H1 (cell line): ENCODE measurements around the gene MTARC2. TPM values are rescaled to one million over a fixed set of nuclear protein-coding genes. Genes with fewer than 3 reads are reported as not detected.

Experiments used
- CTCF ChIA-PET: fragments of 300-600 bp; sonication (Branson Sonifier 250); formaldehyde crosslinking; loops from one replicate; lab custom pipeline; 2021; ENCODE audit not compliant: partially characterized antibody; lab: Charles Lee
- POLR2A ChIA-PET: fragments of 300-600 bp; sonication (Branson Sonifier 250); formaldehyde crosslinking; loops from one replicate; lab custom pipeline; 2021; ENCODE audit warnings: inconsistent platforms; ENCODE audit not compliant: partially characterized antibody; lab: Charles Lee
- DNase-seq, 2 experiments: peaks; one replicate each; pipeline versions ENCODE4 v3.0.0 to v3.0.0-alpha.2; 2010 to 2022; ENCODE audit warnings: low spot score in 2 of 2, low read depth in 1 of 2, mixed read lengths in 1 of 2
- FAIRE-seq: peaks from 2 replicates; lab custom pipeline; 2011; peaks lifted over from hg19 to GRCh38; lab: Jason Lieb, UNC
- H2AFZ ChIP-seq: 2 replicates; pipeline ENCODE4 v1.8.1; 2012; ENCODE audit warnings: low read length, inconsistent platforms
- H2AK5ac ChIP-seq: 2 replicates; pipeline ENCODE4 v1.6.1; 2013; ENCODE audit warnings: low read depth, low read length
- H2BK120ac ChIP-seq: replicated peaks from 2 replicates; pipeline ENCODE3; 2013; ENCODE audit warnings: low read depth, low read length, inconsistent platforms
- H2BK12ac ChIP-seq: 2 replicates; pipeline ENCODE4 v1.6.1; 2013; ENCODE audit warnings: low read depth, low read length
- H2BK15ac ChIP-seq: 2 replicates; pipeline ENCODE4 v1.6.1; 2013; ENCODE audit warnings: low read length
- H2BK20ac ChIP-seq: 2 replicates; pipeline ENCODE4 v1.6.1; 2013; ENCODE audit warnings: low read length
- H2BK5ac ChIP-seq: 2 replicates; pipeline ENCODE4 v1.6.1; 2013; ENCODE audit warnings: low read depth, low read length
- H3K14ac ChIP-seq: 2 replicates; pipeline ENCODE4 v1.6.1; 2013; ENCODE audit warnings: inconsistent platforms; ENCODE audit not compliant: insufficient read length
- H3K18ac ChIP-seq: 2 replicates; pipeline ENCODE4 v1.6.1; 2013; ENCODE audit warnings: low read length; ENCODE audit errors: extremely low read depth
- H3K23ac ChIP-seq: 2 replicates; pipeline ENCODE4 v1.6.1; 2013; ENCODE audit warnings: inconsistent platforms; ENCODE audit not compliant: insufficient read length
- H3K23me2 ChIP-seq: 2 replicates; pipeline ENCODE4 v1.6.1; 2013; ENCODE audit warnings: low read depth, low read length
- H3K27ac ChIP-seq: 2 replicates; pipeline ENCODE4 v1.6.1; 2011; ENCODE audit warnings: low read depth, low read length, inconsistent platforms
- H3K27me3 ChIP-seq, 4 experiments: replicated peaks in 1 of 4; 1 replicate in 1 of 4; 2 replicates in 3 of 4; pipeline versions ENCODE4 v1.6.1 to v1.8.1; 2011 to 2013; ENCODE audit warnings: low read length in 3 of 4, mild to moderate bottlenecking in 3 of 4, inconsistent platforms in 2 of 4, mixed read lengths in 2 of 4, moderate library complexity in 1 of 4; ENCODE audit not compliant: control insufficient read depth in 3 of 4, insufficient read depth in 3 of 4; ENCODE audit errors: extremely low read depth in 1 of 4
- H3K36me3 ChIP-seq, 4 experiments: 2 replicates each; pipeline versions ENCODE4 v1.6.1 to v1.8.1; 2011 to 2013; ENCODE audit warnings: mild to moderate bottlenecking in 4 of 4, low read length in 3 of 4, moderate library complexity in 2 of 4, control low read depth in 1 of 4, inconsistent platforms in 1 of 4; ENCODE audit not compliant: insufficient read depth in 4 of 4, control insufficient read depth in 2 of 4
- H3K4ac ChIP-seq: replicated peaks from 2 replicates; pipeline ENCODE3; 2013; ENCODE audit warnings: low read length, low read depth, mixed read lengths, inconsistent platforms; ENCODE audit not compliant: insufficient read length
- H3K4me1 ChIP-seq, 4 experiments: replicated peaks in 1 of 4; 1 replicate in 1 of 4; 2 replicates in 3 of 4; pipeline versions ENCODE4 v1.6.1 to v1.8.1; 2011 to 2013; ENCODE audit warnings: low read length in 3 of 4, inconsistent platforms in 2 of 4, mixed read lengths in 1 of 4; ENCODE audit not compliant: insufficient read depth in 4 of 4, control insufficient read depth in 3 of 4
- H3K4me2 ChIP-seq, 2 experiments: 2 replicates each; pipeline versions ENCODE4 v1.6.1 to v1.8.1; 2011 to 2013; ENCODE audit warnings: low read depth in 2 of 2, low read length in 2 of 2, control low read depth in 1 of 2, inconsistent platforms in 1 of 2, mild to moderate bottlenecking in 1 of 2; ENCODE audit not compliant: insufficient read depth in 1 of 2
- H3K4me3 ChIP-seq, 4 experiments: fragments of 200-600, 300-600 bp in 1 of 4; sonication (generic), shearing (Covaris generic), sonication (Bioruptor Twin) in 1 of 4; 2 replicates each; pipeline versions ENCODE4 v1.5.1 to v1.8.1; 2011 to 2016; ENCODE audit warnings: low read length in 4 of 4, low read depth in 3 of 4, control low read depth in 2 of 4, inconsistent platforms in 2 of 4, mild to moderate bottlenecking in 2 of 4, mixed read lengths in 1 of 4, moderate library complexity in 1 of 4; ENCODE audit not compliant: insufficient read depth in 2 of 4; ENCODE audit errors: extremely low read depth in 1 of 4
- H3K56ac ChIP-seq: replicated peaks from 2 replicates; pipeline ENCODE3; 2013; ENCODE audit warnings: low read depth, mild to moderate bottlenecking, mixed read lengths, low read length, inconsistent platforms; ENCODE audit not compliant: insufficient read length
- H3K79me1 ChIP-seq: 2 replicates; pipeline ENCODE4 v1.6.1; 2013; ENCODE audit warnings: low read depth, low read length, control low read depth
- H3K79me2 ChIP-seq, 2 experiments: 2 replicates each; pipeline versions ENCODE4 v1.6.1 to v1.8.1; 2012 to 2013; ENCODE audit warnings: low read length in 2 of 2, mild to moderate bottlenecking in 2 of 2, inconsistent platforms in 1 of 2; ENCODE audit not compliant: insufficient read depth in 2 of 2, control insufficient read depth in 1 of 2
- H3K9ac ChIP-seq, 4 experiments: replicated peaks in 1 of 4; 1 replicate in 1 of 4; 2 replicates in 3 of 4; pipeline versions ENCODE4 v1.6.1 to v1.8.1; 2011 to 2013; ENCODE audit warnings: low read depth in 3 of 4, low read length in 3 of 4, control low read depth in 2 of 4, mild to moderate bottlenecking in 2 of 4, moderate library complexity in 2 of 4, inconsistent platforms in 1 of 4; ENCODE audit errors: extremely low read depth in 1 of 4
- H3K9me3 ChIP-seq, 2 experiments: 2 replicates each; pipeline versions ENCODE4 v1.6.1 to v1.8.1; 2012 to 2013; ENCODE audit warnings: mild to moderate bottlenecking in 2 of 2, moderate library complexity in 2 of 2, control low read depth in 1 of 2, inconsistent platforms in 1 of 2, low read depth in 1 of 2, low read length in 1 of 2, mixed read lengths in 1 of 2; ENCODE audit not compliant: insufficient read depth in 2 of 2
- H4K20me1 ChIP-seq, 2 experiments: replicated peaks in 1 of 2; 2 replicates each; pipeline versions ENCODE3 to v1.8.1; 2011 to 2013; ENCODE audit warnings: inconsistent platforms in 2 of 2, low read length in 2 of 2, mild to moderate bottlenecking in 1 of 2; ENCODE audit not compliant: insufficient read depth in 2 of 2, control insufficient read depth in 1 of 2
- H4K5ac ChIP-seq: 2 replicates; pipeline ENCODE4 v1.6.1; 2013; ENCODE audit warnings: low read length, low read depth, mixed read lengths, inconsistent platforms; ENCODE audit not compliant: insufficient read length
- H4K8ac ChIP-seq: 2 replicates; pipeline ENCODE4 v1.8.0; 2013; ENCODE audit warnings: mild to moderate bottlenecking, moderate library complexity, low read length, inconsistent platforms; ENCODE audit not compliant: insufficient read depth; ENCODE audit errors: extremely low read depth
- H4K91ac ChIP-seq: replicated peaks from 2 replicates; pipeline ENCODE3; 2013; ENCODE audit warnings: low read length, mixed read lengths, inconsistent platforms; ENCODE audit not compliant: insufficient read length
- BACH1 ChIP-seq: IDR thresholded peaks from 2 replicates; pipeline ENCODE4 v1.6.1; 2012; ENCODE audit warnings: low read length, improper control_type of control experiment
- BRCA1 ChIP-seq: IDR thresholded peaks from 2 replicates; pipeline ENCODE4 v1.6.1; 2012; ENCODE audit warnings: low read depth, low read length, improper control_type of control experiment
- CBX8 ChIP-seq: fragments of 300-800, 300-1000 bp; sonication (generic); IDR thresholded peaks from 2 replicates; pipeline ENCODE4 v1.7.1; 2016; ENCODE audit warnings: low read depth, low read length, borderline replicate concordance
- GABPA ChIP-seq: IDR thresholded peaks from 2 replicates; pipeline ENCODE4 v1.6.1; 2011; ENCODE audit warnings: mild to moderate bottlenecking, low read length, moderate library complexity, borderline replicate concordance; ENCODE audit not compliant: insufficient read depth
- HDAC6 ChIP-seq: IDR thresholded peaks from one replicate; pipeline ENCODE4 v1.7.1; 2012; ENCODE audit warnings: low read depth, mild to moderate bottlenecking, inconsistent platforms, low read length, moderate library complexity
- KDM4A ChIP-seq: IDR thresholded peaks from one replicate; pipeline ENCODE4 v1.7.1; 2012; ENCODE audit warnings: low read depth, mild to moderate bottlenecking, moderate library complexity, low read length, inconsistent platforms; ENCODE audit not compliant: severe bottlenecking
- KDM5A ChIP-seq: fragments of 200-600 bp; IDR thresholded peaks from 2 replicates; pipeline ENCODE4 v1.7.1; 2012; ENCODE audit warnings: mild to moderate bottlenecking, low read length, inconsistent platforms, mixed read lengths
- NRF1 ChIP-seq: IDR thresholded peaks from 2 replicates; pipeline ENCODE4 v1.6.1; 2011; ENCODE audit warnings: mild to moderate bottlenecking, low read depth, low read length, improper control_type of control experiment
- POLR2AphosphoS5 ChIP-seq: IDR thresholded peaks from 2 replicates; pipeline ENCODE4 v1.6.1; 2011; ENCODE audit warnings: low read depth, low read length
- RBBP5 ChIP-seq: IDR thresholded peaks from 2 replicates; pipeline ENCODE4 v1.7.1; 2012; ENCODE audit warnings: low read depth, mild to moderate bottlenecking, inconsistent platforms, low read length, moderate library complexity, borderline replicate concordance
- SP2 ChIP-seq: IDR thresholded peaks from 2 replicates; pipeline ENCODE4 v1.6.1; 2012; ENCODE audit warnings: mild to moderate bottlenecking, low read length, inconsistent platforms
- SRF ChIP-seq: IDR thresholded peaks from 2 replicates; pipeline ENCODE4 v1.6.1; 2011; ENCODE audit warnings: mild to moderate bottlenecking, low read depth, low read length, moderate library complexity
- TAF1 ChIP-seq: IDR thresholded peaks from 2 replicates; pipeline ENCODE4 v1.6.1; 2011; ENCODE audit warnings: mild to moderate bottlenecking, low read depth, low read length
- WGBS, 2 experiments: shearing (Covaris generic) in 1 of 2; methylation state at CpG; one replicate each; pipeline versions ENCODE4 v1.1.6 to v1.1.7; 2013 to 2015; ENCODE audit warnings: low lambda C conversion rate in 2 of 2, mixed read lengths in 2 of 2, inconsistent platforms in 1 of 2, low coverage in 1 of 2, missing lambda C conversion rate in 1 of 2; ENCODE audit not compliant: insufficient replicate concordance in 2 of 2, insufficient coverage in 1 of 2, insufficient read length in 1 of 2; ENCODE audit errors: extremely low coverage in 1 of 2, missing lambda C conversion rate in 1 of 2; 5-methylcytosine and 5-hydroxymethylcytosine counted together
- polyA plus RNA-seq, 7 experiments: library from polyadenylated mRNA; depleted of rRNA in 3 of 7; stranded (reverse) in 5 of 7; unstranded in 2 of 7; fragments of >200 nt in 5 of 7; fragments of 200-250 nt in 2 of 7; gene quantifications; 1 replicate in 5 of 7; 2 replicates in 1 of 7; 4 replicates in 1 of 7; pipeline versions ENCODE4 v1.2.1 to v1.2.3, GENCODE V29; 2011 to 2013; ENCODE audit warnings: missing spikeins in 2 of 7, mixed read lengths in 2 of 7
- total RNA-seq: library from RNA; stranded (reverse); fragmentation: NEBNext Ultra II Directional; extraction: Animal tissue kit (Norgen Biotek cat#: 25700); gene quantifications from 2 replicates; pipeline ENCODE4 v1.2.1, GENCODE V29; 2021

MTARC2 gene
- total and polyA plus RNA-seq, 2 of the 8 experiments (the other 6 are each of a cell fraction or from before 2014, with no cell fraction given): 7.2 to 7.9 TPM

DNA sequence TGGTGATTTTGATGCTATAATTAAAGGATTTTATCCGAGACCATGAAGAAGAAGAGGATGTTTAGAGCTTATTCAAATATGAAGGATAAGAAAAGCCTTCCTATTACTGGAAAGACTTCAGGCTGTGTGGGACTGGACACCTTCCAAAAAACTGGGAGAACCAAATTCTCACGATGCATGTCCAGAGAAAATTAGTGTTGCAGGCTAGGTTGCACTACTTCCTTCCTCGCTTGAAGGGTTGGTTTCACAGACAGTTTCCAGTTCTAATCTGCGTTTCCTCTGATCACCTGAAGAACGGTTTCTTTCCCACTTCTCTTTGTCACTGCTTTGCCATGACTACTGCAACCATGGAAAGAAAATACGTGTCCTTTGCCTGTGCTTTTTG, 2.0 kb downstream of the MTARC2 start:
- Histone ChIP-seq H3K9ac (no peak overlapping the region), H3K79me2 (peaks cover 0 to 11% of the 10 kb centered on the region in 2 experiments; a peak in 2 of 4 replicates), H3K56ac (no peak overlapping the region), H2AK5ac (no peak overlapping the region), H2BK15ac (no peak overlapping the region), H2BK20ac (no peak overlapping the region), H3K4me2 (no peak overlapping the region; a peak in 1 of 4 replicates), H3K23me2 (peaks cover 9% of the 10 kb centered on the region), H3K9me3 (no peaks in the 10 kb centered on the region), H2BK5ac (no peak overlapping the region), H4K8ac (no peak overlapping the region), H2BK12ac (no peak overlapping the region), H3K14ac (no peak overlapping the region), H3K23ac (no peak overlapping the region), H3K4me3 (no peak overlapping the region), H4K5ac (no peak overlapping the region), H3K27me3 (peaks cover 0 to 28% (median 15%) of the 10 kb centered on the region in 4 experiments; a peak in 6 of 7 replicates), H3K18ac (no peak overlapping the region), H3K79me1 (no peaks in the 10 kb centered on the region), H2AFZ (no peak overlapping the region), H3K4me1 (peaks cover 3 to 9% (median 7%) of the 10 kb centered on the region in 4 experiments; a peak in 5 of 7 replicates), H3K4ac (no peak overlapping the region), H2BK120ac (no peak overlapping the region), H3K27ac (no peak overlapping the region), H4K20me1 (no peaks in the 10 kb centered on the region), H4K91ac (no peak overlapping the region), H3K36me3 (no peaks in the 10 kb centered on the region; a peak in 1 of 8 replicates)
- CTCF ChIA-PET: interaction anchor here (1.0 to 5.9 kb wide), 5 partner anchors 17 to 471 kb away, joined by 3 to 42 read pairs (median 10); partner anchors contain the start of gene MTARC1
- POLR2A ChIA-PET: interaction anchor here (0.7 to 3.0 kb wide), 2 partner anchors 8 to 35 kb away, joined by 4 to 35 read pairs; partner anchors contain the start of gene MTARC1
- FAIRE-seq (no peak), DNase-seq (no peak)
- WGBS, 2 experiments: 83% methylated on average over 6 of the region's 6 CpGs; no CpG with 5 or more reads in 1 of the 2 experiments
- no peak for TF ChIP-seq KDM4A
- TF ChIP-seq NRF1: no peak
- TF ChIP-seq GABPA: no peak
- no peak for TF ChIP-seq POLR2AphosphoS5
- no peak for TF ChIP-seq BACH1
- no peak for TF ChIP-seq SP2
- TF ChIP-seq CBX8: no peak
- TF ChIP-seq RBBP5: no peak
- TF ChIP-seq SRF: no peak
- TF ChIP-seq TAF1: no peak
- no peak for TF ChIP-seq HDAC6
- TF ChIP-seq BRCA1: no peak
- no peak for TF ChIP-seq KDM5A
